ENCODE measurements around the gene NIM1K.

NIM1K gene

DNA sequence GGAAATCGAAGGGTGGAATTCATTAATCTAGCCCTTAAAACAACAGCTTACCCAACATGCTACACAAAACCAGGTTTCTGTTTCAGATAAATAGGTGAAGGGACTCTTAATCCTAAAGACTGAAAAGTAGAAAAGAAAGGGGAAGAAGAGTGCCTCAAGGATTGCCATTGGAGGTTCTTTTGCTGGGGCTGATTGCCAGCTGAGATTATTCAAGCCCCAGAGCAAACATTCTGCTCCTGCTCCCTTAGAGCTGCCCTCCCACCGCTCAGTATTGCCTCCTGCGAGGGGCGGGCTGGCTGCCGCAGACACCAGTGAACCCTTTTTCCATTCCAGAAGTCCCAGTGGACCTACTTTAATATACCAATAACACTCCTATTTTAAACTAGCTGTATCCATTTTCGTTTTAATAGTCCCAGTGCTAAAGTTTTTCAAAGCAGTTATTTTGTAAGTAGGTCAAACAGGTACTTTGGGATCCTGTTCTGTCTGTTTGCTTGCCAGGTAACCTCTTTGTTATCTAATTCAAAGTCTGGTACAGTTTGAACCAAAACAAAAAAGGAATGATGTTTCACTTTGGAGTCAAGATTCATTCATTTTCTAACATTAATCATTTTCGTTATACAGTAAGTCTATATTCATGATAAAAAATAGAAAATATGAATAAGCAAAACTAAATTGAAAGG lies 82.5 kb downstream of the NIM1K start:
- Histone ChIP-seq H3K9me3 (ENCODE audit: control insufficient read depth in 2 of 2, low read length in 2 of 2) (no peaks in the 10 kb centered on the region), H3K4me1 (ENCODE audit: control insufficient read depth in 2 of 2, insufficient read depth in 2 of 2, low read length in 2 of 2) (no peaks in the 10 kb centered on the region), H3K36me3 (ENCODE audit: control insufficient read depth in 2 of 2, insufficient read depth in 2 of 2, low read length in 2 of 2) (no peaks in the 10 kb centered on the region), H3K9ac (ENCODE audit: low read depth in 1 of 2, low read length in 2 of 2) (no peak overlapping the region), H3K27me3 (ENCODE audit: control insufficient read depth in 2 of 2, insufficient read depth in 2 of 2, low read length in 2 of 2) (no peaks in the 10 kb centered on the region), H3K4me3 (ENCODE audit: low read length in 2 of 2) (no peak overlapping the region), H3K27ac (ENCODE audit: low read depth in 2 of 2, low read length in 2 of 2) (no peak overlapping the region)

DNA sequence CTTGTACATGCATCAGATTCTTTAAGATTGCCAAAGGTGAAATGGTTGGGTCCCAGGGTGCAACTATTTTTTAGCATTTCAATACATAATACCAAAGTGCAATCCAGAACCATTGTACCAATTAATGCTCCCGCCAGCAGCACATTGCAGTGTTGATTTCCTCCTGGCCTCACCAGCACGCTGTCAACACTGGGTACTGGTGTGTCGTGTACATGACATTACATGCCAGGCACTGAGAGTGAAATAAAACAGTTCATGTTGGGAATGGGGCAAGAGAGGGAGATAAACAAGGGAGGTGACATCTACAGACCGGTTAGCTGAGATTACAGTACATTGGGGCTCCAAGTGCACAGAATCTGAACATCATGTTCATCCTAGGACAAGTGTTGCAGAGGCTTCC lies 83.4 kb downstream of the NIM1K start:
- no peak overlapping the region for H3K27ac ChIP-seq (ENCODE audit: low read depth in 2 of 2, low read length in 2 of 2)
- no peak overlapping the region for H3K4me3 ChIP-seq (ENCODE audit: low read length in 2 of 2)
- H3K27me3 ChIP-seq (ENCODE audit: control insufficient read depth in 2 of 2, insufficient read depth in 2 of 2, low read length in 2 of 2): no peaks in the 10 kb centered on the region
- H3K9me3 ChIP-seq (ENCODE audit: control insufficient read depth in 2 of 2, low read length in 2 of 2): no peaks in the 10 kb centered on the region
- H3K36me3 ChIP-seq (ENCODE audit: control insufficient read depth in 2 of 2, insufficient read depth in 2 of 2, low read length in 2 of 2): no peaks in the 10 kb centered on the region
- no peaks in the 10 kb centered on the region for H3K4me1 ChIP-seq (ENCODE audit: control insufficient read depth in 2 of 2, insufficient read depth in 2 of 2, low read length in 2 of 2)
- H3K9ac ChIP-seq (ENCODE audit: low read depth in 1 of 2, low read length in 2 of 2): no peak overlapping the region

DNA sequence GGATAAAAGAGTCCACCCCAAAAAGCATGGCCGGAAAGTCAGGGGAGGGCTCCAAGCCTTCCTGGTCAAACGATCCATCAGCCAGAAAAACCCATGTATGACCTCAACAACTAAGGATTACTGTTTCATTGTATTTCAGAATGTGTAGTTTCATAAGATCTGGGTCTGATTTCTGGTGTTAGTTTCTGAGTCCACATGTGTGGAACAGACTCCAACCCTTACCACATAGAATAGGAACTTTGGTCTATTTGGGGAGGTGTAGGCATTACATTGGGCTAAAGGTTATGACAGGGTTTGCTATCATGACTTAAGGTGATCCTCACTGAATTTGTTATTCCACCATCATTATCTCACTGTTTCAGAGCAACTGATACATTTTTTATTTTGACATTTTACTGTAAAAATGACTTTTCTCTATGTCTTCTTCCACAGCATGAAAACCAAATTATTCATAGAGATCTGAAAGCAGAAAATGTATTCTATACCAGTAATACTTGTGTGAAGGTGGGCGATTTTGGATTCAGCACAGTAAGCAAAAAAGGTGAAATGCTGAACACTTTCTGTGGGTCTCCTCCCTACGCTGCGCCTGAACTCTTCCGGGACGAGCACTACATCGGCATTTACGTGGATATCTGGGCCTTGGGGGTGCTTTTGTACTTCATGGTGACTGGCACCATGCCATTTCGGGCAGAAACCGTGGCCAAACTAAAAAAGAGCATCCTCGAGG lies 87.7 kb downstream of the NIM1K start:
- H3K9ac ChIP-seq (ENCODE audit: low read depth in 1 of 2, low read length in 2 of 2): no peak overlapping the region
- no peak overlapping the region for H3K4me3 ChIP-seq (ENCODE audit: low read length in 2 of 2)
- H3K27ac ChIP-seq (ENCODE audit: low read depth in 2 of 2, low read length in 2 of 2): no peak overlapping the region
- no peaks in the 10 kb centered on the region for H3K27me3 ChIP-seq (ENCODE audit: control insufficient read depth in 2 of 2, insufficient read depth in 2 of 2, low read length in 2 of 2)
- H3K36me3 ChIP-seq (ENCODE audit: control insufficient read depth in 2 of 2, insufficient read depth in 2 of 2, low read length in 2 of 2): no peaks in the 10 kb centered on the region
- H3K9me3 ChIP-seq (ENCODE audit: control insufficient read depth in 2 of 2, low read length in 2 of 2): no peaks in the 10 kb centered on the region
- no peaks in the 10 kb centered on the region for H3K4me1 ChIP-seq (ENCODE audit: control insufficient read depth in 2 of 2, insufficient read depth in 2 of 2, low read length in 2 of 2)

DNA sequence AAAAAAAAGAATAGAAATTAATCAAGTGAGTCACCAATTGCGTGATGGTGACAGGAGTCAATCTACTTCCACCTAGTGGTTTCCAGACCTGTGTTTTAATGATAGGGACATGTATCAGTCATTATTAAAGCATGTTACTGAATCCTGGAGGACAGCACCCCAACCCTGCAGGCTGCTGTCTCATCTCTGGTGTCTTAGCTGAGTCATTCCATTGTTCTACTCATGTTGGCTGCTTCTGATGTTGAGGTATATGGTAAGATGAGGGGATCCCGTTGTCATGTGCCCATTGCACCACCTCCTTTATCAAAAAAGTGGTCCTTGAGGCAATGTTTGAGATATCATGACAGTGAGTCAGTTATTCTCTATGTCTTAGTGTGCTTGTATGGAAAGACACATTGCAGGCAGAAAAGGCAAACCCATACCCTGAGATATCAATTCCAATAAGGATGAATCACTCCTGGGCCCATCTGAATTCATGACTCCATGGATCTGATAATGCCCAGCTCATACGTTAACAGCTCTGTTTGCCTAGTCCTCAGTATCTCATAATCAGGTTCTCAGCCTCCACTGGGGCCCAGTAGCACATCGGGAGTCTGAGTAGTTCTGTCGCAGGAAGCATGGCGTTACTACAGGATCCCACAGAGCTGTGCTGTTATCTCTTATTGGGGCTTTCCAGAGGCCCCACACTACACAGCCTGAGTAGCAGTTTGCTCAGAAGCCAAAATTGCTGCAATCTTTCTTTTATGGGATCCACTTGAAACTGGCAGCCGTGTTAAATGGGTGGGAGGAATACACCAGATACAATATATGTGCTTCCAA lies 90.0 kb downstream of the NIM1K start:
- Histone ChIP-seq H3K9me3 (ENCODE audit: control insufficient read depth in 2 of 2, low read length in 2 of 2) (no peaks in the 10 kb centered on the region), H3K4me1 (ENCODE audit: control insufficient read depth in 2 of 2, insufficient read depth in 2 of 2, low read length in 2 of 2) (no peaks in the 10 kb centered on the region), H3K36me3 (ENCODE audit: control insufficient read depth in 2 of 2, insufficient read depth in 2 of 2, low read length in 2 of 2) (peaks cover 4 to 7% of the 10 kb centered on the region in 2 donors), H3K27ac (ENCODE audit: low read depth in 2 of 2, low read length in 2 of 2) (no peak overlapping the region), H3K27me3 (ENCODE audit: control insufficient read depth in 2 of 2, insufficient read depth in 2 of 2, low read length in 2 of 2) (no peaks in the 10 kb centered on the region), H3K4me3 (ENCODE audit: low read length in 2 of 2) (no peak overlapping the region), H3K9ac (ENCODE audit: low read depth in 1 of 2, low read length in 2 of 2) (no peak overlapping the region)

DNA sequence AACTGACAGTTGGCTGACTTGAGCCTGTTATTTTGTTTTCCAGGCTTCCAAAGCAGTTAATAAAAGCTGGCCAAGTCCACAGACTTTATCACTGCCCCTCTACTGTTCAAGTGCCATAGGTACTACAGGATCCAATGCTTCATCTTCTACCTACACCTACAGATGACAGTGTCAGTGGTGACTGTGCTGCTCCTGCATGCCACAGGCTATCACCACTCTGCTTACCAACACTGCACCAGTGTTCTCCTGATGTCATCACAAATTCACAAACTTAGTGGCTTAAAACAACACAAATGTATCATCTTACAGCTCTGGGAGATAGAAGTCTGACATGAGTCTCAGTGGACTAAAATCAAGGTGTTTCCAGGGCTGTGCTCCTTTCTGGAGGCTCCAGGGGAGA lies 94.6 kb downstream of the NIM1K start:
- Histone ChIP-seq H3K9ac (ENCODE audit: low read depth in 1 of 2, low read length in 2 of 2) (no peak overlapping the region), H3K4me3 (ENCODE audit: low read length in 2 of 2) (no peak overlapping the region), H3K27me3 (ENCODE audit: control insufficient read depth in 2 of 2, insufficient read depth in 2 of 2, low read length in 2 of 2) (no peaks in the 10 kb centered on the region), H3K27ac (ENCODE audit: low read depth in 2 of 2, low read length in 2 of 2) (no peak overlapping the region), H3K36me3 (ENCODE audit: control insufficient read depth in 2 of 2, insufficient read depth in 2 of 2, low read length in 2 of 2) (peaks cover 13 to 25% of the 10 kb centered on the region in 2 donors), H3K4me1 (ENCODE audit: control insufficient read depth in 2 of 2, insufficient read depth in 2 of 2, low read length in 2 of 2) (no peaks in the 10 kb centered on the region), H3K9me3 (ENCODE audit: control insufficient read depth in 2 of 2, low read length in 2 of 2) (no peaks in the 10 kb centered on the region)

DNA sequence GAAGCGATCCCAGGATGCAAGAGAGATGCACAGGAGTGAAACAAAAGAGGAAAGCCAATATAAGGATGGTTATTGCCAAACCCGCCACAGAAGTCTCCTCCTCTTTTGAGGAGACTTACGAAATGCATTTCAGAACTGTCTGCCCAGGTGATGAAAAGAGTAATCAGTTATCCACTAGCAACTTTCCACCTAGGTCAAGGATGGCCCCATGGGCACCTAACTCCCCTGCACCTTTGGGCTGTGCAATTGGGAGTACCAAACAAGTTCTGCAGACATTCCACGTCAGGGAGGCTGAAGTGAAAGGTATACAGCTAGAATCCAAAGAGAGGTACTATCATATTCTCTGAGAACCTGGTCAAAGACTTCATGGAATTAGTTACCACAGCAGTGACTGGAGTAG lies 95.5 kb downstream of the NIM1K start:
- Histone ChIP-seq H3K27ac (ENCODE audit: low read depth in 2 of 2, low read length in 2 of 2) (no peak overlapping the region), H3K36me3 (ENCODE audit: control insufficient read depth in 2 of 2, insufficient read depth in 2 of 2, low read length in 2 of 2) (peaks cover 17 to 29% of the 10 kb centered on the region in 2 donors), H3K9me3 (ENCODE audit: control insufficient read depth in 2 of 2, low read length in 2 of 2) (no peaks in the 10 kb centered on the region), H3K27me3 (ENCODE audit: control insufficient read depth in 2 of 2, insufficient read depth in 2 of 2, low read length in 2 of 2) (no peaks in the 10 kb centered on the region), H3K9ac (ENCODE audit: low read depth in 1 of 2, low read length in 2 of 2) (no peak overlapping the region), H3K4me1 (ENCODE audit: control insufficient read depth in 2 of 2, insufficient read depth in 2 of 2, low read length in 2 of 2) (no peaks in the 10 kb centered on the region), H3K4me3 (ENCODE audit: low read length in 2 of 2) (no peak overlapping the region)

DNA sequence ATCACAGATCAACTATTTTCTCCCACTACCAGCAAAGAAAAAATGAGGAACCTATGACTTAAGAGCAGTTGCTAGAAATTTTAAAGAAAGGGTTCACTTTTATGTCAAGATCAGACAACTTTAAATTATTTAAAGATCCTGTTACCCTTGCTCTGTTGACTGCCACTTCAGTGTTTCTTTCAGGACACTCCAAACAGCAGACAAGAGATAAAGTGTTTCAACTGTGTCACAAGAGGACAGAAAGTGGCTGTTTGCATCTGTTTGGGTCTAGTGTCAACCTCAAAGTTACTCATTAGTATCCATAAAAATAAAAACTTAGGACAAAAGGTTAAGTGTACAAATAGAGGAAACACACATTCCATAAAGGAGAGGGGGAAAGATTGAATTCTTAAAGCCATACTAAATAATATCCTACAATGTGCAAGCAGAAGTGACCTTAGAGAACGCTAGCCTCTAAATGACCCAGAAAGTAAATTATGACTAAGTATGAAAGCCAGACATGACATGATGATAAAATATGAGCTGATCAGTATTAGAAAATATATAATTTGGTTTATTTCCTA lies 96.3 kb downstream of the NIM1K start:
- Histone ChIP-seq H3K27ac (ENCODE audit: low read depth in 2 of 2, low read length in 2 of 2) (no peak overlapping the region), H3K36me3 (ENCODE audit: control insufficient read depth in 2 of 2, insufficient read depth in 2 of 2, low read length in 2 of 2) (peaks cover 25 to 30% of the 10 kb centered on the region in 2 donors), H3K9me3 (ENCODE audit: control insufficient read depth in 2 of 2, low read length in 2 of 2) (no peaks in the 10 kb centered on the region), H3K27me3 (ENCODE audit: control insufficient read depth in 2 of 2, insufficient read depth in 2 of 2, low read length in 2 of 2) (no peaks in the 10 kb centered on the region), H3K9ac (ENCODE audit: low read depth in 1 of 2, low read length in 2 of 2) (no peak overlapping the region), H3K4me1 (ENCODE audit: control insufficient read depth in 2 of 2, insufficient read depth in 2 of 2, low read length in 2 of 2) (no peaks in the 10 kb centered on the region), H3K4me3 (ENCODE audit: low read length in 2 of 2) (no peak overlapping the region)

DNA sequence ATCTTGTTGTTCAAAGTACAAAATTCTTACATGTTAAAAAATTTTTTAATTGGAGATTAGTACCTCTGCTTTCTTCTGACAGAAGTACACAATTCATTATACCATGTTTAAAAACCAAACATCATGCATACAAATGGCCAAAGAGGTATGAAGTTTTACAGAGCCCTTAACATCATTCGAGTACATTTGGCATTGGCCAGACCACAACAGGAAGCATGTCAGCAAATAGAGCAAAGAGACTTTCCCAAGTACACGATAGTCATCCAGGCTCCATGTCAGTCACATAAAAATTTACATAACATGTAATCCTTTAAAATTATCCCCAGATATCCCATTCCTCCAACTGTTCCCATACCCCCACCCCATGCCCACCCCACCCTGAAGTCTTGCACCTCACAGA lies 98.7 kb downstream of the NIM1K start:
- H3K9me3 ChIP-seq (ENCODE audit: control insufficient read depth in 2 of 2, low read length in 2 of 2): no peaks in the 10 kb centered on the region
- no peaks in the 10 kb centered on the region for H3K4me1 ChIP-seq (ENCODE audit: control insufficient read depth in 2 of 2, insufficient read depth in 2 of 2, low read length in 2 of 2)
- peaks cover 42 to 52% of the 10 kb centered on the region in 2 donors for H3K36me3 ChIP-seq (ENCODE audit: control insufficient read depth in 2 of 2, insufficient read depth in 2 of 2, low read length in 2 of 2)
- no peaks in the 10 kb centered on the region for H3K27me3 ChIP-seq (ENCODE audit: control insufficient read depth in 2 of 2, insufficient read depth in 2 of 2, low read length in 2 of 2)
- no peak overlapping the region for H3K4me3 ChIP-seq (ENCODE audit: low read length in 2 of 2)
- H3K27ac ChIP-seq (ENCODE audit: low read depth in 2 of 2, low read length in 2 of 2): no peak overlapping the region
- H3K9ac ChIP-seq (ENCODE audit: low read depth in 1 of 2, low read length in 2 of 2): no peak overlapping the region

DNA sequence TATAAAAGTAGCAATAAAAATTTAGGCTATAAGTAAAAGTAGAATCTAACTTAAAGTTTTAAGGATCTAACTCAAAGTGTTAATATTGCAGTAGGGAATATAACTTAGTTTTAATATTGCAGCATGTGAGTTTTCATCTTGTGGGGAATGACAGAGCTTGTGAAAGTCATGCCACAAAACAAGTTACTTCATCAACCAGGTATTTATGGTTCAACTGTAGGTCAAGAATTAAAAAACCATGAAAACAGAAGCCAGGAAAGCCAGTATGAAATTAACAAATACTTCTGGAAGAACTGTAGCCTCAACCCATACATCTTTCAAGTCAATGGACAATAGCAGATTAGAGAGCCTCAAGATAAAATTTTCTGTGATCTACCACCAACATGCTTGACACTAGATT lies 102.2 kb downstream of the NIM1K start:
- Histone ChIP-seq H3K9ac (ENCODE audit: low read depth in 1 of 2, low read length in 2 of 2) (no peak overlapping the region), H3K36me3 (ENCODE audit: control insufficient read depth in 2 of 2, insufficient read depth in 2 of 2, low read length in 2 of 2) (peaks cover 55 to 56% of the 10 kb centered on the region in 2 donors), H3K9me3 (ENCODE audit: control insufficient read depth in 2 of 2, low read length in 2 of 2) (no peaks in the 10 kb centered on the region), H3K4me1 (ENCODE audit: control insufficient read depth in 2 of 2, insufficient read depth in 2 of 2, low read length in 2 of 2) (no peaks in the 10 kb centered on the region), H3K27me3 (ENCODE audit: control insufficient read depth in 2 of 2, insufficient read depth in 2 of 2, low read length in 2 of 2) (no peaks in the 10 kb centered on the region), H3K27ac (ENCODE audit: low read depth in 2 of 2, low read length in 2 of 2) (no peak overlapping the region), H3K4me3 (ENCODE audit: low read length in 2 of 2) (no peak overlapping the region)

DNA sequence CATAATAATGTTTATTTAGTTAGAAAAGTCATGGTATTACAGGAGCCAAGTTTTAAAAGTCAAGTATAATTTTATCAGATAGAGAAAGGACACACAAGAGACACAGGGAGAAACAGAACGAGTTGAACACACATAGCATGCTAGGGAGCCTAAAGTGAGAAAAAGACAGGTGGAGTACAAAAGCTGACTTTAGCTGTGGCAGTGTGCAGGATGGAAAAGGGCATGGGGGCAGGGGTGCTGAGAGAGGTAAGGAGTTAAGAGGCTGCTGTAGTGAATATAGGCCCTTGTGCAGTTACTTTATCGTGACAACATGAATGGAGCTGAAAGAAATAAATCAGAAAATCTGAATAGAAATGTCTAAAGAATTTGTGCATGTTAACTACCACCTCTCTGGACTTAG lies 103.2 kb downstream of the NIM1K start:
- H3K27ac ChIP-seq (ENCODE audit: low read depth in 2 of 2, low read length in 2 of 2): no peak overlapping the region
- no peak overlapping the region for H3K9ac ChIP-seq (ENCODE audit: low read depth in 1 of 2, low read length in 2 of 2)
- H3K36me3 ChIP-seq (ENCODE audit: control insufficient read depth in 2 of 2, insufficient read depth in 2 of 2, low read length in 2 of 2): peaks cover 55 to 56% of the 10 kb centered on the region in 2 donors
- H3K4me1 ChIP-seq (ENCODE audit: control insufficient read depth in 2 of 2, insufficient read depth in 2 of 2, low read length in 2 of 2): no peaks in the 10 kb centered on the region
- no peak overlapping the region for H3K4me3 ChIP-seq (ENCODE audit: low read length in 2 of 2)
- H3K9me3 ChIP-seq (ENCODE audit: control insufficient read depth in 2 of 2, low read length in 2 of 2): no peaks in the 10 kb centered on the region
- no peaks in the 10 kb centered on the region for H3K27me3 ChIP-seq (ENCODE audit: control insufficient read depth in 2 of 2, insufficient read depth in 2 of 2, low read length in 2 of 2)

Measured in mucosa of rectum (tissue), 2 donors.